ENCODE results near the gene TEX44.
"Not testable (repeated sequence)": the region's sequence is repeated elsewhere in the genome, so short reads cannot be mapped to it uniquely, and the experiment has no call there.

Gene TEX44

DNA sequence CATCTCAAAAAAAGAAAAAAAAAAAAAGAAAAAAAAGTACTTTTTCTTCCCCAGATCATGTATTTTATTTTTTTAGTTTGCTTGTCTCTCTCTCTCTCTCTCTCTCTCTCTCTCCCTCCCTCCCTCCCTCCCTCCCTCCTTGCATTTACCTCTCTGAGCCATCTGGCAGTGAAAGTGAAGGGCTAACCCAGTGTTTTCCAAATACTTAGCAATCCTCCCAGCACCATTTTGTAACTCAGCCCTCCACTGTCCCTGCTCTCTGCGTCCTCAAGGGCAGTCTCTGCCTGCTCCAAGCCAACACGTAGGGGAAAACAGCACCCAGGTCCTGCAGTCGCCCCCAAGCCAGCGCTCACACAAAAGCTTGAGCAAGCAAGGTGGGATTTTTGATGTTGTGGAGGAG, 19.6 kb upstream of the TEX44 start:
- no peak for DNase-seq

DNA sequence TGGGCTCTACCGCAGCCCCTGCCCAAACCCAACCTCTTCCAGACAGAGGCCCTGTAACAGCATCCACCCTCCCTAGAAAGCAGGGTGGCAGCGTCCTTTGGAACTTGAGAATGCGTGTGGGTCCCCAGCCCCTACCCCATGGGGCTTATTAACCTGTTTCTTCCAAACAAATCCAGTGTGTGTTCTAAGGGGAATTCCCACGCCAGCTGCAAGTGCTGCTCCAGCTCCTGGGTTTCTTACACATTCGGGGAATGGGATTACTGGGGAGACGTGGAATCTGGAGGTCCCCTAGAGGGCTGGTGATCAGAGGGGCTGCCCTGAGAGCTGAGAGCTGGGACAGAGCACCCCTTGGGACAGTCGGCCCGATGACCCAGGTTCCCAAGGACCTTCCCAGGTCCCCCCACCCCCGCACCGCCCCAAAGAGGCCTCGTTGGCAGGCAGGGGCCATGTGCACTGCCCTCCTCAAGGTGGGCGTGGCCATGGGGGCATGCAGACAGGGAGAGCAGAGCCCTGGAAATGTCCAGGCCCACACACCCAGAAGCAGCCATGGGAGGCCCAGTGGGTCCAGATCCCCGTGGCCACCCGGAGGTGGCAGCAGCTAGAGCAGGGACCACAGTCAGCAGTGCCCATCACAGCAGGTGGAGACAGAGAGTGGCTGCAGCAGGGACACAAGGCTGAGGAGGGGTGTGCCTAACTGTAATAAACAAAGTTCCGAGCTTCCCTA, 18.8 kb upstream of the TEX44 start:
- DNase-seq, result no peak

DNA sequence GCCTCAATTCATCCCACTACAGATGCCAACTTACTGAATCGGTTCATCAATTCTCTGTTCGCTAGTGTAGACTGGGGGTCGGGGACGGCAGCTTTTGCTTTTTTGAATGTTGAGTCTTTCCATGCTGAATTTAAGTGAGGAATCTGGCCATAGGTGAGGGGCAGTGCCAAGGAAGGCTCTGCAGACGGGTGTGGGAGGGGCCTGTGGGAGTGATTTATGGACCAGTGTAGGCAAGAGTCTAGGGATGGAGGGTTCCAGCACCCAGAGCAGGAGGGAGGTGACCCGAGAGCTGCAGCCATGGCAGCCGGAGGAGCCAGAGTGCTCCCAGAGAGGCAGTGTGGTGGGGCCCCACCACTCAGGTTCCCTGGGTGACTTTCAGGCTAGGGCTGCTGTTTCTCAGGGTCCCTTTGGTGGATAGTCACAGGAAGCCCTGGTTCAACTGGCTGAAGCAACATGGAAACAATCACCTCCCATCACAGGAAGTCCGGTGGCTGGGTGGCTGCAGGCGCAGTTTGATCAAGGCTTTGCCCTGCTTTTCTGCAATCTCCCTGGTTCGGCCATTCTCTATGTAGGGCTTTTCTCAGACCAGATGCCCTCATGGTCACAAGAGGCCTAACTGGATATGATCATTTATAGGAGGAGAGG, 16.9 kb upstream of the TEX44 start:
- DNase-seq, result no peak

DNA sequence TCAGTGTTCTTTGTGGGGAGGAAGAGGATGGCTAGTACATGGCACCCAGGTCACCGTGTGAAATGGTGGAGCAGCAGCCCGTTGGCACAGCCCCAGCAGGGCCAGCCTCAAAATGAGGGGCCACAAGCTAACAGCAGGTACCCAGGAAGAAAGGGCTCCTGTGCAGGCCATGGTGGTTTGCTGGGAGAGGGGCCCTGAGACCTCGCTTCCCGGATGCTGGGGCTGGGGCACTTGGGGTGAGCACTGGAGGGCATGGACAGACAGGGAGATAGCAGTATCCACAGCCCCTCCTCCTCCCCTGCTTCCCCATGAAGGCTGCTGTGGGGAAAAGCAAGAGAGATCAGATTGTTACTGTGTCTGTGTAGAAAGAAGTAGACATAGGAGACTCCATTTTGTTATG, 16.2 kb upstream of the TEX44 start:
- DNase-seq, result no peak

DNA sequence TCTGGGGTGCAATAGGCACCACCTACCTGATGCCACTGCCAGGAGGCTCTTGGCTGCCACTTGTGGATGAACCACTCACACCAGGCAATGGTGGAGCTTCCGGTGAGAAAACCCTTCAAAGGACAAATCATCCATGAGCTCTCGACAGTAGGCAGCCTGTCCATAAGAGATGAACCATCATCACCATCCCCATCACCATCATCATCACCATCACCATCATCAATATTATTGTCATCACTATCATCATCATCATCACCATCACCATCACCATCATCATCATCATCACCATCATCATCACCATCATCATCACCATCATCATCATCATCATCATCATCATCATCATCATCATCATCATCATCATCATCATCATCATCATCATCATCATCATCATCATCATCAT, 14.0 kb upstream of the TEX44 start:
- not testable (repeated sequence) for DNase-seq

DNA sequence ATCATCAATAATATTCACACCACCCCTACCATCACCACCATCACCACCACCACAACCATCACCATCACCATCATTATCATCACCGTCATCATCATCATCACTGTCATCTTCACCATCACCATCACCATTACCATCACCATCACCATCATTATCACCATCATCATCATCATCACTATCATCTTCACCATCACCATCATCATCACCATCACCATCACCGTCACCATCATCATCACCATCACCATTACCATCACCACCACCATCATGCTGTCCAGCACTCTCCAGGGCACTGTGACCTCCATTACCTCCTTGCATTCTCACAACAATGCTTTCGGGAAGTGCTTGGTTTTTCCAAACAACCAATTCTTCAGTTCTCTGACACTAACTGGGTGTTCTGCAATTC, 13.1 kb upstream of the TEX44 start:
- DNase-seq, result no peak

DNA sequence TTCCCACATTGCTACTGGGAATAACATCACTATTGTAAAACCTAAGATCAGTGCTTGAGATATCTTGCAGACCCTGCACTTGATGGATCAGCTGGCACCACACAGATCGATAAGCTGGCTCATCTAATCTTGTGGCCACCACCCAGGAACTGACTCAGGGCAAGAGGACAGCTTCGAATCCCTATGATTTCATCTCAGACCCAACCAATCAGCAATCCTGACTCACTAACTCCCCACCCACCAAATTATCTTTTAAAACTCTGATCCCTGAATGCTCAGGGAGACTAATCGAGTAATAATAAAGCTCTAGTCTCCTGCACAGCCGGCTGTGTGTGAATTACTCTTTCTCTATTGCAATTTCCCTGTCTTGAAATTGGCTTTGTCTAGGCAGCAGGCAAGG, 11.3 kb upstream of the TEX44 start:
- DNase-seq, result no peak

DNA sequence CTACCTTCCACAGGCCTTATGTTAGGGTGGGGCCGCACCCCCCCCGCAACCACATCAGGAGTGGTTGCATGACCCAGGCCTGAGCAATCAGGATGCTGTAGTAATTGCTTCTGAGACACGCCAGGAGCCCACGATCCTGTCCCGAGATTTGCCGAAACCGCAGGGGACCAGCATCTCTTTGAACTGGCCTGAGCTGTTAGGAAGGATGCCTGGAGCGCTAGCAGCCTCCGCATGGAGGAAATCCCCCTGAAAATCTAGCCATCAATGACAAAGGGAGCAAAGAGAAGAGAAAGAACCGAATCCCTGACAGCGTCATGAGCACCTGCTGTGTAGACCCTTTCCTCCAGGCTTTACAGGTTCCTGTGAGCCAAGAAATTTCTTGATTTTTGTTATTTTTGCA, 8.7 kb upstream of the TEX44 start:
- DNase-seq, result no peak

DNA sequence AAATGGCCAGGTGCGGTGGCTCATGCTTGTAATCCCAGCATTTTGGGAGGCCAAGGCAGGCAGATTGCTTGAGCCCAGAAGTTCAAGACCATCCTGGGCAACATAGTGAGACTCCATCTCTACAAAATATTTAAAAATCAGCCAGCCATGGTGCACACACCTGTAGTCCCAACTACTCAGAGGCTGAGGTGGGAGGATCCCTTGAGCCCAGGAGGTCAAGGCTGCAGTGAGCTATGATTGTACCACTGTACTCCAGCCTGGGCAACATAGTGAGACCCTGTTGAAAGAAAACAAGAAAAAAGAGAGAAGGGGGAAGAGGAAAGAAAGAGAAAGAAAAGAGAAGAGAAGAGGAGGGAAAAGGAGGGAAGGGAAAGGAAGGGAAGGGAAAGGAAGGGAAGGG, 4.9 kb upstream of the TEX44 start:
- DNase-seq, result not testable (repeated sequence)

DNA sequence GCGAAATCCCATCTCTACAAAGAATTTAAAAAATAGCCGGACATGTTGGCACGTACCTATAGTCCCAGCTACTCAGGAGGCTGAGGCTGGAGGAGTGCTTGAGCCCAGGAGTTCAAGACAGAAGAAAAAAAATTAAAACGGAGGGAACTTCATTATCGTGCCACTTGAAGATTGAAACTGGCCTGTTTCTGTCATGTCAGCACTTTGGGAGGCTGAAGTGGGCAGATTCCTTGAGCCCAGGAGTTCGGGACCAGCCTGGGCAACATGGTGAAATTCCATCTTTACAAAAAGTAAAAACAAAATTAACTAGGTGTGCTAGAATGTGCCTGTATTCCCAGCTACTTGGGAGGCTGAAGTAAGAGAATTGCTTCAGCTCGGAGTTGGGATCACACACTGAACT, 3.0 kb upstream of the TEX44 start:
- no peak for DNase-seq

DNA sequence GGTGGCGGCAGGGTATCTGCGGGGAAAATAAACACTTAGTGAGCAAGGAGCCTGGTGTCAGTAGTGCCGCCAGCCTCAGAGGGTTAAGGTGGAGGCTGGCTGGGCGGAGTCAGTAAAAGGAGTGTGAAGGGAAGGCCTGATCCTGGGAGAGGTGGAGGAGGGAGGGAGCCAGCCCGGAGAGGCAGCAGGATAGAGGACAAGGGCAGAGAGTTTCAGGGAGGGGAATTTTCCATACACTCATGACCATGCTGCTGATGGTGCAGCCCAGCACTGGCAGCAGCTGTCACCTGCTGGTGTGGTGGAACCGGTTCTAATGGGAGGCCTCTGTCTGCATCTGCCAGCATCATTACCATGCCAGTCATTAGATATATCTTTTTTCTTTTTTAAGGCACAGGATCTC, 2.0 kb upstream of the TEX44 start:
- no peak for DNase-seq

DNA sequence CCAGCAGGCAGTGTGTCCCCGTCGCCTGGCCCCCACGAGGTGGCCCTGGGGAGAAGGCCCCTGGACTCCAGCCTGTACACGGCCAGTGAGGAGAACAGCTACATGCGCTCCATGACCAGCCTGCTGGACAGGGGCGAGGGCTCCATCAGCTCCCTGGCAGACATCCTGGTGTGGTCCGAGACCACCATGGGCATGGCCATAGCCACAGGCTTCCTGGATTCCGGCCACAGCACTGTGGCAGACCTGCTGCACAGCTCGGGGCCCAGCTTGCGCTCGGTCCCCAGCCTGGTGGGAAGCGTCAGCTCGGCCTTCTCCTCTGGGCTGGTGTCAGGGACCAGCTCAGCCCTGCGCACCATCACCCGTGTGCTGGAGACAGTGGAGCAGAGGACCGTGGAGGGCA, 1.0 kb downstream of the TEX44 start:
- no peak for DNase-seq

DNA sequence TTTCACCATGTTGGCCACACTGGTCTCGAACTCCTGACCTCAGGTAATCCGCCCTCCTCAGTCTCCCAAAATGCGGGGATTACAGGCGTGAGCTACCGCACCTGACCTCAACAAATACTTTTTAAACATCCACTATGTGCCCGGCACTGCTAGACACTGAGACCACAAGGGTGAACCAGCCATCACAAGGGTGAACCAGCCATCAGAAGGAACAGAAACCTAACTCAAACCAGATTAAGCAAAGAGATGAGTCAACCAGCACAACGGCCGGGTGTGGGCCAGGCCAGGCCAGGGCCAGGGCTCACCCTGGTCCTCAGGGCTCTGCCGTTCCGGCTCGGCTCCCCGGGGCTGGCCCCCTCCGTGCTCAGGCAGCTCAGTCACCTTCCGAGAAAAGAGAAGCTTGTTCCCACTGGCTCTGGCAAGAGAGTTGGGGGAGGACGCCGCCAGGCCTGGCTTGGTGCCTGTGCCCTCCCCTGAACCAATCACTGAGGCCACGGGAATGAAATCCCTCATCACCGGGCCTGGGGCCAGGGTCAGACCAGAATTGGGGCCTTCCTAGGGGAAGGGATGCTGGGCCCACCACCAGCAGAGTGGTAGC, 4.4 kb downstream of the TEX44 start:
- DNase-seq, result no peak

DNA sequence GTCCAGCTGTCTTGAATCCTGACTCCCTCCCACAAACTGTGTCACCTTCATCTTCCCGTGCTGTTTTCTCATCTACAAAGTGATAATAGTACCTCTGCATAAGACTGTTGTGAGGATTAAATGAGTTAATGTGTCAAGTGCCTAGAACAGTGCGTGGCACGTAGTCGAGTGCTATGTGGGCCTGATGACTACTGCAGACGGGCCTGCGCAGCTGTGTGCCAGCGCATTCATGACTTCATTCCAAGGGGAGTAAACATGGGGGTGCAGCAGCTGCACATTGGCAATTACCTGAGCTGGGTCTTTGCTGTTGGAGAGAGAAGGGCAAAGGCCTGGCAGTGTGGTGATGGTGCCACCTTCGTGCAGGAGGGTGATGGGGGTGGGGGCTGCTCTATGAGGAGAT, 5.0 kb downstream of the TEX44 start:
- no peak for DNase-seq

DNA sequence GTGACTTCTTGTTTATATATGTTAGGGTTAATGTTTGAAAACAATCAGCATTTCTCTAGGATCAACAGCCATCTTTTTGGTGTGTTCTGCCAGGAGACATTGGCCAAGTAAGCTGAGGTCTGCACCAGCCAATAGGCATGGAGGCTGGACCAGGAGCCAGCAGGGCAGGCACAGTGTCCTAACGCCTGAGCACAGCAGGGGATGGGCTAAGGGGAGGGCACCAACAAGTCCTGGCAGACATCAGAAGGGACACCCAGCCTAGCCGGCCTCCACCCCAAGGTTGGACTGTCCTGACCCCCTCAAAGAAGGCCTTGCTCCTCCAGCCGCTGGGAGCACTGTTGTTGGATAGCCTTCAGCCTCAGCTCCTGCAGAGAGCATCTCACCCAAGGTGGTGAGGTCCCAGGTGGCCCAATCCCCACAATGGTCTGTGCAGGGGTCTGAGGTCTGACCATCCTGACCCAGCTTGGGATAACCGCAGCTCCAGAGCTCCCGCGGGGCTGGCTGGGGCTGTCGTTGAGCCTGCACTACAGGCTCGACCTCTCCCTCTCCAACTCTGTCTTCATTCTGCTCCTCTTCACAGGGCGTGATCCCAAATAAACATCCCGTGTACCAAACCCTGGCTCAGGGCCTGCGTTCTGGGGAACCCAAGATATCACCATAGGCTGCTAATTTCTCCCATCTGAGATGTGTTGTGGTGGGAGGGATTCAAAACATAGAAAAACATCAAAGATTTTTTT, 8.1 kb downstream of the TEX44 start:
- no peak for DNase-seq

DNA sequence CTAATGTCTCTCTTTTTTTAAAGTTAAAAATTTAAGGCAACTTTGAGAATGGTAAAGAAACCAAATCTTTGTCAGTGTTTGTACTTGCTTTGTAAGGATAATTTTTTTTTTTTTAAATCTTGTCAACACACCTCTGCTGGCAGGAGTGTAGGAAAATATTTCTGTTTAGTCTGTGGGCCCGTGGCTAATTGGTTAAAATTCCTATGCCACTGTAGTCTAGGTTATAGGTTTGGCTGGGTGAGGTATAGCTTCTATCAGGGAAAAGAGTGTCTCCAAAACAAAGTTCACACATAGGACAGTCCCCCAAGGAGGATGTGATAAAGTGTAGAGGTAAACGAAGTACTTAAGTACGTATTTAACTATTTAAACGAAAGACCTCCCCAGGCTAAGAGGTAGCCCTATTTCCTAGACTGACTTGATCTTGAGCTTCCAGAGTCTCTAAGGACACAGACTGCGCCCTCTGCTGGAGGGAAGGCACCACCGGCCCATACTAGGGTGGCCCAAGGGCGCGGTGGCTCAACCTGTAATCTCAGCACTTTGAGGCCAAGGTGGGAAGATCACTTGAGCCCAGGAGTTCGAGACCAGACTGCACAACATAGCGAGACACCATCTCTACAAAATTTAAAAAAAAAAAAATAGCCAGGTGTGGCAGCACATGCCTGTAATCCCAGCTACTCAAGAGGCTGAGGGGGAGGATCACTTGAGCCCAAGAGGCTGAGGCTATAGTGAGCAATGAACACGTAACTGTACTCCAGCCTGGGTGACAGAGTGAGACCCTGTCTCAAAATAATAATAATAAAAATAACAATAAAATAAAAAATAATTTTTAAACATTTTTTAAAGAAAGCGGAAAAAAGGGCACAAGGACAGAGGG, 8.9 kb downstream of the TEX44 start:
- DNase-seq, result peak; percentile 17

DNA sequence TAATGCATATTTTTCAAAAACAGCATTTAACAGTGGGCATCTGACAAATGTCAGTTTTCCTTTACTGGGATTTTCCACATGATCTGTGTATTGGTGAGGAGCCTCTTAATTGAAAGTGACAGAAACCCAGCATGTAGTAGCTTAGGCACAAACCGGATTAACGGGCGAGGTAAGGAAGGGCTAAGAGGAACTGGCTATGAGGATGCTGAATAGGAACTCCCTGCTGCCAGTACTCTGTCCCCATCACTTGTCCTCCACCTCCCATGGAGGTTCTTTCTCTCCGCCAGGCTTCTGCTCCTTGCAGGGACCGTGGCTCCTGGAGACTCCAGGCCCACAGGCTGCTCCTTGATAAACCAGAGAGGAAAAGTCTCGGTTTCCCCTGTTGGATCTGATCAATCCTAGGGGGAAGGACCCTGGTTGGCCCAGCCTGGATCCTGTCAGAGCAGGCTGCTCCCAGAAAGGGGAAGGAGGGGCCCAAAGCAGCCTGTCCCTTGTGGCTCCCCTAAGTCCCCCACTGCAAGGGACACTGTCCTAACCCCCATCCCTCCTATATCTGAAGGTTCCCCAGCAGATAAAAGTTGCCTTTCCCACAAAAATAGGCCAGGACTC, 10.3 kb downstream of the TEX44 start:
- DNase-seq, result no peak

DNA sequence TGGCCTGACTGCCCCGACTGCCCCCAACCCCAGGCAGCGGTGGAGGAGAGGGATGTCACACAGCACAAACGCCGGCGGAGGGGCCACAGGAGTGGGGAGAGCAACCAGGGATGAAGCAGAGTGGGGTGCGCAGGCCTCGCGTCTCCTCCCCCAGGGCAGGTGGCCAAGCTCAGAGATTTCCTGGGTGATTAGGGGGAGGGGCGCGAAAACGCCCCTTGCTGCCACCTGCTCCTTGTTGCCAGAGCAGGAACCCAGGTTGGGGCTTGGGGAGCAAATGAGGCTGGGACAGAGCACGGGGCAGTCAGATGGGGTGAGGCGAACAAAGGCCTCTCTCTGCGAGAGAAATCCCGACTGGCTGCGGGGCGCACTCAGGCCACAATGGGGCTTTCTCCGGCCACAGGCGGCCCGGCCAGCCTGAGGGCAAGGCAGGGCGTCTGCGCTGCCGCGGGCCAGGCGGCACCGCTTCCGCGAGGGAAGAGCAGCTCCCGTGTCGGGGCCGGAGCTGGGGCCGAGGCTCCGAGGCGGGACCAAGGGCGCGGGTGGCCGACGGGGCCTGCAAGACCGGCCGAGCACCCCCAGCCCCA, 11.5 kb downstream of the TEX44 start:
- peak; percentile 54 for DNase-seq

DNA sequence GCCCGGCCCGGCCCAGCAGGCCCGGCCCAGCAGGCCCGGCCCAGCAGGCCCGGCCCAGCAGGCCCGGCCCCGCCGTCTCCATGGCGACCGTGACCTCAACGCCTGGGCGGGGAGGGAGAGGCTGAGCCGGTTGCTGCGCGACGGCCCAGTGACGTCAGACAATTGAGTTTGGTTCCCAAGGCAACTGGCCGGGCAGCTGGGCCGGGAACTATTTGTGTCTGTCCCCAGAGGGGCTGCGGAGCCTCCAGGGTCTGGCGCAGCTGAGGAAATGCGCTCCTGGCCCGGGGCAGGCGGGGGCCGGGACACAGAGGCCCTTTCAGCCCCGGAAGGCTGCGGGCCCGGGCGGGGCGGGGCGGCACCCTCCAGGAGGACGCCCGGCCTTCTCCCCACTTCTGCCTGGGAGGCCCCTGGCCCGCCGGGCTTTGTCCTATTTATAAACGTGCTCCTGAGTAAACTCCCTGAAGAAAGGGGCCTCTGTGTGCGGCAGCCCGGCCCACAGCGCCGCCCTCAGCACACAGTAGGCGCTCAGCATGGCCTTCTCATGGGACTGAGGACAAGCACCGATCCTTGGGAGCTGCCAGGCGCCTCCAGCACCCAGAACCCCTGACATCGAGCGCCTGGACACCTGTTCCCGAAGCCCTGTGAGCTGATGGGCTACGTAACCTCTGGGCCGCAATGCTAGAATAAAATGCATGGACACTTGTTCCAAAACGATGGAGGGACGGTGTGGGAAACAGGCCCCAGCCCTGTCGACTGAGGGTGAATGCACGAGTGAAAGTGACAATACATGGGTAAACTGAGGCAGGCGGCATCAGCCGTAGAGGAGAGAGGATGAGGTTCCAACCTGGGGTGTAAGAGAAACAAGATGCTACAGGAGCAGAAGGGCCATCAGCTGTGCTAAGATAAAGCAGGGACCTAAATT, 12.3 kb downstream of the TEX44 start:
- DNase-seq, result peak; percentile 89

DNA sequence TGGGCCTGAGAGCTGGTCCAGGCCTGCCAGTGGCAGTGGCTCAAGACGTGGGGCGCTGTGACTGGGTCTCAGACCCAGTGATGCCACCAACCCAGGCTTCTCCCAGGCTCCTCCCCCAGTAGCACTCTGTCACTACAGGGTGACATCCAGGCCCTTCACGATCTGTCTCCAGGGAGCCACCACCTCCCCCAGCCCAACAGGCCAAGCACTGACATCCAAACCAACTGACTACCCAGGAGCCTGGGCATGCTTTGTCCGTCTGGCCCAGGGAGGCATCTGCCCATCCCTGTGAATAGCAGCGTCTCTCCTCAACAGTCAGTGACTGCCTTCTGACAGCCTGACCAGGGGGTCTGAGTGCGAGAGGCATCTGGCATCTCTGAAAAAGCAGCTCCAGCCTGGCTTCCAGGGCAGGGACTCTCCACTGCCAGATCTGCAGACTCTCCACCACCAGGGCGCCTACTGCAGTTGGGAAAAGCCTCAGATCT, 13.0 kb downstream of the TEX44 start:
- no peak for DNase-seq

DNA sequence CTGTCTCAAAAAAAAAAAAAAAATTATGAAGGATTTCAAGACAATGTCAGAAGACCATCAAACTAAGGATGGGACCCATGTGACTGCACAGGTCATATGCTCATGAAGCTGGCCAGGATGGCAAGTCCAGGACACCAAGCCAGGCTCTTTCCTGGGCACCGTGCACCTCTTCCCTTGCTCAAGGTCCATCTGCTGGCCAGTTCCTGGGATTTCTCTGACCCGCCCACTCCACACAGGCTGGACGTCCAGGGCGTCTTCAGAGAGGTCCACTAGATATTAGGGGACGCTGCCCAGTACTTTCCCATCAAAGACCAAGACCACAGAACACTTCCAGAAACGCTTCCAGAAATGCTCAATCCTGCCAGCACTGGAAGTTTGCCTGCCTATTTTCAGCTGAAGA, 14.3 kb downstream of the TEX44 start:
- no peak for DNase-seq

All from COR-L47 (cell line).